Fibroblast of lung (primary cell): ENCODE data around the gene OR7C1. TPM values are rescaled to one million over a fixed set of nuclear protein-coding genes. Genes with fewer than 3 reads are reported as not detected.

ENCODE experiments used
- DNase-seq, 2 donors: peaks; one replicate each; pipeline versions ENCODE4 v3.0.0 to v3.0.0-alpha.2; 2010; ENCODE audit warnings: low read depth in 2 of 2
- H2AFZ ChIP-seq: 2 replicates; pipeline ENCODE4 v1.5.1; 2012; ENCODE audit warnings: low read length, control low read depth, inconsistent platforms
- H3K27ac ChIP-seq: 2 replicates; pipeline ENCODE4 v1.5.1; 2011; ENCODE audit warnings: low read length, control low read depth; ENCODE audit not compliant: insufficient read depth
- H3K27me3 ChIP-seq: 2 replicates; pipeline ENCODE4 v1.5.1; 2011; ENCODE audit warnings: mild to moderate bottlenecking, low read length; ENCODE audit not compliant: control insufficient read depth, insufficient read depth
- H3K36me3 ChIP-seq: 2 replicates; pipeline ENCODE4 v1.5.1; 2011; ENCODE audit warnings: low read length; ENCODE audit not compliant: control insufficient read depth, insufficient read depth
- H3K4me1 ChIP-seq: 2 replicates; pipeline ENCODE4 v1.5.1; 2011; ENCODE audit warnings: low read length; ENCODE audit not compliant: control insufficient read depth, insufficient read depth; ENCODE audit errors: extremely low read depth
- H3K4me2 ChIP-seq: 2 replicates; pipeline ENCODE4 v1.5.1; 2011; ENCODE audit warnings: low read length, control low read depth; ENCODE audit not compliant: insufficient read depth; ENCODE audit errors: extremely low read depth
- H3K4me3 ChIP-seq, 4 experiments: fragments of 200-600 bp in 1 of 4; sonication (generic) in 1 of 4; replicated peaks in 1 of 4; 2 replicates each; pipeline ENCODE4 v1.5.1; 2011 to 2016; ENCODE audit warnings: low read length in 4 of 4, low read depth in 3 of 4, mild to moderate bottlenecking in 3 of 4, control low read depth in 2 of 4, inconsistent platforms in 1 of 4, mixed read lengths in 1 of 4; ENCODE audit not compliant: insufficient read depth in 1 of 4; ENCODE audit errors: control extremely low read depth in 1 of 4
- H3K79me2 ChIP-seq: 2 replicates; pipeline ENCODE4 v1.5.1; 2012; ENCODE audit warnings: mild to moderate bottlenecking, low read length, inconsistent platforms; ENCODE audit not compliant: control insufficient read depth, insufficient read depth
- H3K9ac ChIP-seq: 2 replicates; pipeline ENCODE4 v1.5.1; 2011; ENCODE audit warnings: mild to moderate bottlenecking, low read length, control low read depth; ENCODE audit not compliant: insufficient read depth
- H3K9me3 ChIP-seq: 2 replicates; pipeline ENCODE4 v1.5.1; 2012; ENCODE audit warnings: low read depth, low read length; ENCODE audit not compliant: control insufficient read depth, insufficient read depth
- H4K20me1 ChIP-seq: 2 replicates; pipeline ENCODE4 v1.5.1; 2011; ENCODE audit warnings: low read length; ENCODE audit not compliant: control insufficient read depth, insufficient read depth; ENCODE audit errors: extremely low read depth
- EZH2 ChIP-seq: IDR thresholded peaks from 2 replicates; pipeline ENCODE4 v1.5.1; 2012; ENCODE audit warnings: low read length, control low read depth, mild to moderate bottlenecking; ENCODE audit errors: missing control alignments
- polyA plus RNA-seq, 2 donors: library from polyadenylated mRNA; depleted of rRNA in 1 of 2; stranded (reverse) in 1 of 2; unstranded in 1 of 2; fragments of >200 nt; gene quantifications; 2 replicates each; pipeline ENCODE4 v1.2.1, GENCODE V29; 2011 to 2012; ENCODE audit warnings: missing spikeins in 1 of 2
- total RNA-seq: library from RNA; depleted of rRNA; stranded (reverse); fragments of >200 nt; gene quantifications from 2 replicates; pipeline ENCODE4 v1.2.1, GENCODE V29; 2014
- TF ChIP-seq, protein P1 (sequence below), 2 donors: IDR thresholded peaks in 1 of 2; conservative IDR thresholded peaks in 1 of 2; 1 replicate in 1 of 2; 2 replicates in 1 of 2; pipeline ENCODE4 v1.5.1; 2011 to 2012; ENCODE audit warnings: low read length in 2 of 2, control low read depth in 1 of 2, inconsistent platforms in 1 of 2, low read depth in 1 of 2, mild to moderate bottlenecking in 1 of 2

Gene OR7C1
- total and polyA plus RNA-seq, 2 donors (not counting 1 experiment from before 2014, with no cell fraction given), result not detected

DNA sequence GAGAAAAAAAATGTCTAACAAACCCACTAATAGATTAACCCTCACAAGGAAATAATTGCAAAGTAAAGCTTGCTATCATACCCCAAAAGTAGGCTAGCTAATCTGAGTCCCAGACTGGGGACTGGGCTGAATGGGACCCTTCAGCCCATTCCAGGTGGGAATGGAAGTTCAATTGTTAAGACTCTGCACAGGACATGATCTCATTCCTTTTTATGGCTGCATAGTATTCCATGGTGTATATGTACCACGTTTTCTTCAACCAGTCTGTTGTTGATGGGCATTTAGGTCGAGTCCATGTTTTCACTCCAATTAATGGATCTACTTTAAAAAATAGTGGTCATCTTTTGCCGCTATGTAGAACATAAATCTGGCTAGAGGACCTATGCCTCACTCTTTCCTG lies 17.9 kb downstream of the OR7C1 start:
- no peaks in the 10 kb centered on the region for H4K20me1 ChIP-seq
- H3K4me2 ChIP-seq, result no peak overlapping the region
- H3K4me3 ChIP-seq, result no peak overlapping the region
- no peaks in the 10 kb centered on the region for H3K27me3 ChIP-seq
- H2AFZ ChIP-seq, result no peak overlapping the region
- DNase-seq, result no peak
- no peaks in the 10 kb centered on the region for H3K36me3 ChIP-seq
- H3K27ac ChIP-seq, result no peak overlapping the region
- no peaks in the 10 kb centered on the region for H3K9me3 ChIP-seq
- H3K9ac ChIP-seq, result no peak overlapping the region
- TF ChIP-seq, protein P1, sequence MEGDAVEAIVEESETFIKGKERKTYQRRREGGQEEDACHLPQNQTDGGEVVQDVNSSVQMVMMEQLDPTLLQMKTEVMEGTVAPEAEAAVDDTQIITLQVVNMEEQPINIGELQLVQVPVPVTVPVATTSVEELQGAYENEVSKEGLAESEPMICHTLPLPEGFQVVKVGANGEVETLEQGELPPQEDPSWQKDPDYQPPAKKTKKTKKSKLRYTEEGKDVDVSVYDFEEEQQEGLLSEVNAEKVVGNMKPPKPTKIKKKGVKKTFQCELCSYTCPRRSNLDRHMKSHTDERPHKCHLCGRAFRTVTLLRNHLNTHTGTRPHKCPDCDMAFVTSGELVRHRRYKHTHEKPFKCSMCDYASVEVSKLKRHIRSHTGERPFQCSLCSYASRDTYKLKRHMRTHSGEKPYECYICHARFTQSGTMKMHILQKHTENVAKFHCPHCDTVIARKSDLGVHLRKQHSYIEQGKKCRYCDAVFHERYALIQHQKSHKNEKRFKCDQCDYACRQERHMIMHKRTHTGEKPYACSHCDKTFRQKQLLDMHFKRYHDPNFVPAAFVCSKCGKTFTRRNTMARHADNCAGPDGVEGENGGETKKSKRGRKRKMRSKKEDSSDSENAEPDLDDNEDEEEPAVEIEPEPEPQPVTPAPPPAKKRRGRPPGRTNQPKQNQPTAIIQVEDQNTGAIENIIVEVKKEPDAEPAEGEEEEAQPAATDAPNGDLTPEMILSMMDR (conservative IDR thresholded peaks at IDR 0.05 in 1 of 2, IDR thresholded peaks at IDR 0.05 in 1 of 2; ENCODE audit: low read depth in 1 of 2, low read length in 2 of 2), result no peak
- TF ChIP-seq EZH2, result no peak
- no peaks in the 10 kb centered on the region for H3K79me2 ChIP-seq
- H3K4me1 ChIP-seq, result no peaks in the 10 kb centered on the region

DNA sequence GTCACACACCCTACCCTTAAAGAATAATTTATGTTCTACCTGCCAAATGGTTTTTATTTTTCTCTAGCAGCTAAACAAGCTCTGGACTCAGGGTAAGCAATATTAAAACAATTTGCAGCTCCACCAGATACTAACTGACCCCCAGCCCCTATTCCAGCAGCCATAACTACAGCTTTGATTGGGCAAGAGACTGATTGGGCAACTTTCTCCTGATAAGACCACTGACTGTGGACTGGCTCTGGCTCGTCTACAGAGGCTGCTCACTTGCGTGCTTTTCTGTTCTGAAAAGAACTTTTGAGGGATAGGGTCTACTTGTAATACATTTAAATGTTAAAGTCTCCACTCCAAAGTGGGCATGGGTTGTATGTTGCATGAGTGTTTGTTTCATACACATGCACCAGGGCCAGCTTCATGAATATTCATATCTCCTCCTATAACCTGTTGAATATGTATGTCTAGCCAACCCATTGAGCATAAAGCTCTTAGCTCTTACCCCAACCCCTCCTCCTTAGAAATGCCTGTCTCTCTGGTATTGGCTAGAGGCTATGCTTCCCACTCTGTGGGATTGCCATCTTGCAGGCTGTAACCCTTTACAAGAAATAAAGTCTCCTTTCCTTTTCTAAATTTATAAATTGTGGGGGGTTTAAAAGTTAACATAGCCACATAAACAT lies 19.9 kb downstream of the OR7C1 start:
- TF ChIP-seq, protein P1 (conservative IDR thresholded peaks at IDR 0.05 in 1 of 2, IDR thresholded peaks at IDR 0.05 in 1 of 2; ENCODE audit: low read depth in 1 of 2, low read length in 2 of 2), result no peak
- no peak for TF ChIP-seq EZH2
- no peaks in the 10 kb centered on the region for H4K20me1 ChIP-seq
- no peak overlapping the region for H3K4me2 ChIP-seq
- no peaks in the 10 kb centered on the region for H3K27me3 ChIP-seq
- no peaks in the 10 kb centered on the region for H3K36me3 ChIP-seq
- H3K9ac ChIP-seq, result no peak overlapping the region
- no peaks in the 10 kb centered on the region for H3K4me1 ChIP-seq
- no peak overlapping the region for H3K4me3 ChIP-seq
- H3K27ac ChIP-seq, result no peak overlapping the region
- no peak overlapping the region for H2AFZ ChIP-seq
- H3K79me2 ChIP-seq, result no peaks in the 10 kb centered on the region
- DNase-seq, result no peak
- no peaks in the 10 kb centered on the region for H3K9me3 ChIP-seq

DNA sequence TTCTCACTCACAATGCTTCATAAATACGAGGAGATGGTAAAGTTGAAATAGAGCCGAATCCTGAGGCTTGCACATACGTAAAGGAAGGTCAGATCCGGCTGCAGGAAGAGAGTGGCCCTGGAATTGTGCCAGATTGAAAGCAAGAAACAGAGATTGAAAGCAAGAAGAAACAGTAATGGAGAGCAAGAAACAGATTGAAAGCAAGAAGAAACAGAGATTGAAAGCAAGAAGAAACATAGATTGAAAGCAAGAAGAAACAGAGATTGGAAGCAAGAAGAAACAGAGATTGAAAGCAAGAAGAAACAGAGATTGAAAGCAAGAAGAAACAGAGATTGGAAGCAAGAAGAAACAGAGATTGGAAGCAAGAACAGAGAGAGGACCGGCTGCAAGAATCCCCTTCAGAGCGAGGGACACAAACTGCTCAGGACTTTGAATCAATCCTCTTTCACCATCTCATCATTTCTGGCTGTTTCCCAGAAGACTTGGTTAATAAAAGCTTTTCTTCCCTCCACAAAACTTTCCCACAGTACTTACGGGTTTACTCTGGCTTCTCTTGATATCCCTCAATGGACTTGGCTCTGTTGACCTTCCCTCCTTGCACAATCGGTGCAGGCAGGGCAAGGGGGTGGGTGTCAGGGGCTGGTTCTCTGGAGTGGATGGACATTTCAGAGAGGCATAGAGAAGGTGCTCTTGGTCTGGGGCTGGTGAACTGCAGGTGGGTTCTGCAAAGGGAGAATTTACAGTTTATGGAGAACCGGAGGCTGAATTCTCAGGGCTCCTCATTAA lies 25.5 kb downstream of the OR7C1 start:
- Histone ChIP-seq H4K20me1 (no peaks in the 10 kb centered on the region), H3K27me3 (no peaks in the 10 kb centered on the region), H2AFZ (no peak overlapping the region), H3K36me3 (no peaks in the 10 kb centered on the region), H3K9me3 (no peaks in the 10 kb centered on the region), H3K4me3 (no peak overlapping the region), H3K9ac (no peak overlapping the region), H3K4me1 (no peaks in the 10 kb centered on the region), H3K79me2 (no peaks in the 10 kb centered on the region), H3K4me2 (no peak overlapping the region), H3K27ac (no peak overlapping the region)
- DNase-seq, result no peak
- no peak for TF ChIP-seq EZH2
- TF ChIP-seq, protein P1 (conservative IDR thresholded peaks at IDR 0.05 in 1 of 2, IDR thresholded peaks at IDR 0.05 in 1 of 2; ENCODE audit: low read depth in 1 of 2, low read length in 2 of 2), result no peak
